GM21423 (cell line): ENCODE measurements around the gene CLCA4.
"Not testable (repeated sequence)": the region's sequence is repeated elsewhere in the genome, so short reads cannot be mapped to it uniquely, and the experiment has no call there.

Source experiments
- ATAC-seq: cut with Tn5 transposase; IDR thresholded peaks from one replicate; pipeline ENCODE4 v1.9.1; 2021; ENCODE audit warnings: mild to moderate bottlenecking, moderate library complexity; ENCODE audit not compliant: unreplicated experiment

The CLCA4 gene

DNA sequence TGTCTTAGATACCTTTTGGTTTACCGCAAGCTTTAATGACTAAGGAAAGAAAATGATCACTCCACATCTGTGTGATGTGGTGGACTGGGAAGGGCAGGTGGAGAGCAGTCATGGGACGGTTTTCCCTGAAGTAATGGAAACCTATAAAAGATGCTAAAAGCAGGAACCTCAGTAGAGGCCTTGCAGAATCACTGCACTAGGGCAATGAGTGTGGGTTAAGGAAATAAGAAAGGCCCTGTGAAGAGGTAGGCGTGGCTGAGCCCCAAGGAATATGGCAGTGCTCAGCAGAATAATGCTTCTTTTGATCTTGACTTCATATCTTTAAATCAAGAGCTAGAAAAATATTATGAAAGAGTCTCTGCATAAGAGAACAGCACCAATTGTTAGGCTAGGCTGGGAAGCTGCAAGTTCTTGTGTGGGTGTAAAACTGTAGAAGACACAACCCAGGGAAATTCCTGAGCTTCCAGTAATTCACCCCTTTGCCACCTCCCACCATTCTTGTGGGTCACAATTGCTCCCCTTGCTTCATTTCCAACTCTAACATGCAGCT, 49.9 kb downstream of the CLCA4 start:
- no peak for ATAC-seq

DNA sequence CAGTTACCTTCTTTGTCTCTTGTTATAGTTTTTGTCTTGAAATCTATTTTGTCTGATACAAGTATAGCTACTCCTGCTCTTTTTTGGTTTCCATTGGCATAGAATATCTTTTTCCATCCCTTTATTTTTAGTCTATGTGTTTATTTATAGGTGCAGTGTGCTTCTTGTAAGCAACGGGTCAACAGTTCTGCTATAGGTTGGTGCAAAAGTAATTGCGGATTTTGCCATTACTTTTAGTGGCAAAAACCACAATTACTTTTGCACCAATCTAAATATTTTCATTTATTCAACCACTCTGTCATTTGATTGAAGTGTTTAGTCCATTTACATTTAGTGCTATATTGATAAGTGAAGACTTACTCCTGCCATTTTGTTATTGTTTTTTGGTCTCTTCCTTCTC, 59.2 kb downstream of the CLCA4 start:
- ATAC-seq: not testable (repeated sequence)

DNA sequence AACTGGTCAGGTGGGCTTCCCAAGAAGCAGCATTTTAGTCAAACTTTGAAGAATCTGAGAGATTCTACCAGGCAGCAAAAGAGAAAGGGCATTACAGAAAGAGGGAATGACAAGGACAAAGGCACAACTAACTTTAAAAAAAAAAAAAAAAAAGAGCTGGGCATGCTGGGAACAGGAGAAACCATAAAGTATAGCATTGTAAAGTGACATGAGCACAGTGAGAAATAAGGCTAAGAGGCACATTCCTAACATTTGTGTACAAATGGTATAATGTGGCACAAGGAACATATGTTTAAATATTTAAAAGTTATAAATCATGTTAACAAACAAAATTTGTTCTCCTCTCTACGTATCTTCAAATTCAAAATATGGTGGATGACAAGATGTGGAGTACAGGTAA, 69.6 kb downstream of the CLCA4 start:
- ATAC-seq: no peak

DNA sequence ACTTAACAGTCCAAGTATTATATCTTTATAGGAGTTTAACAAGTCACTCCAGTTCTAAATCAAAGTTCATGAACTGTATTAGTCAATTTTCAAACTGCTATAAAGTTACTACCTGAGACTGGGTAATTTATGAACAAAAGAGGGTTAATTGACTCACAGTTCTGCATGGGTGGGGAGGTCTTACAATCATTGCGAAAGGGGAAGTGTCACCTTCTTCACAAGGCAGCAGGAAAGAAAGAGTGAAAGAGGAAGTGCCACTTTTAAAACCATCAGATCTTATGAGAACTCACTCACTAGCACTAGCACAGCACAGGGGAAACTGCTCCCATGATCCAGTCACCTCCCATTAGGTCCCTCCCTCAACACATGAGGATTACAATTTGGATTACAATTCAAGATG, 70.0 kb downstream of the CLCA4 start:
- peak; percentile 100 for ATAC-seq

DNA sequence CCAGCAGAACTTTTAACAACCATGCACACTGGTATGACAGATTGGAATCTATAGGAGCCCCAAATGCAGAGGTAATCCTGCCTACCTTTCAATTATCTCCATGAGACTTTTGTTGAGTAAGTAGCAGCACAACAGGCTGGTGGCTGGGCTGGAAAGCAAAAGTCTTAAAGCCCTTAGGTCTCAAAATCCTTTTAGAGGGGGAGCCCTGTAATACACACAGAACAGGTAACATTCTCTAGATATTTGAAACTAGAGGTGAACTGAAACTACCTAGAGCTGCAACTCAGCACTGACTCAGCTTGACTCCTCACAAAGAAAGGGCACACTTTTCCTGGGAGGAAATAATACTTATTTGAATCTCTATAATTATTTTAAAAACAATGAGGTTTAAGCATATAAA, 71.5 kb downstream of the CLCA4 start:
- no peak for ATAC-seq

DNA sequence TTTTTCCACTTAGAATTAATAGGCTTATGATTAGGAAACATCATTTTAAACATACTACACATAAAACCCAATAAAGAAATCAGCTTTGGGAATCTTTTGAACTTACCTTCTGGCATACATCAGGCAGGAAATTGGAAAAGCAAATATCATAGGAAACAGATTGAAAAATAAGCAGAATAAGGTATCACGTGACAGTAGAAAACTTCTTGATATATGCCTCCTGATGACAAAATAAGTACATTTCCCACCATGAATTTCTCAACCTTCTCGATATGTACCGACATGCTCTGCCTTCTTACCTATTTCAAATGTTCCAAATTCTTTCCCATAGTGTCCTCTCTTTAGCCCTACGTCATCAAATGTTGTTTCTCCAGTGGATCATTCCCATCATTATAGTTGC, 72.4 kb downstream of the CLCA4 start:
- ATAC-seq: no peak

DNA sequence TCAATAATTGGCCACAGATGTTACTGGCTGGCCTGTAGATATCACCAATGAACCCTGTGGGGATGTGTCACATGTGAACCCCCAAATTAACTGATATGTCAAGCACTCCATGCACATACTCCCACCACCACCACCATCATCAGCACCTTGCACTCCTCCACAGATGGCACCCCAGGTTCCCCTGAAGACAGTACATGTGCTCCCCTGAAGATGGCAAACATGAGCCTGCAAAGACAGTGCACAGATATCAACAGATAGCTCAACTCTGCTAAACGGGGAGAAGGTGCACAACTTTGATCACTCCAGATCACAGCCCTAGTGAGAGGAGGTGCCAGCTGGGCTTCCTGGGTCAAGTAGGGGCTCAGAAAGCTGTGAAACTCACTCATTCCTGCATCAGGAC, 74.4 kb downstream of the CLCA4 start:
- no peak for ATAC-seq
